ENCODE measurements around the gene RARS1. TPM values are rescaled to one million over a fixed set of nuclear protein-coding genes. Genes with fewer than 3 reads are reported as not detected.

The RARS1 gene
- total and polyA plus RNA-seq, 9 donors = 19.1 to 104 (median 74.7) TPM

GRCh38 chr5:168469816-168470215 is 16.5 kb upstream of the RARS1 start:
- no peak for DNase-seq
- Histone ChIP-seq H3K4me1 (ENCODE audit: insufficient read depth) (no peaks in the 10 kb centered on the region), H3K36me3 (no peaks in the 10 kb centered on the region), H3K9me3 (no peaks in the 10 kb centered on the region), H3K27ac (no peak overlapping the region), H3K27me3 (no peaks in the 10 kb centered on the region), H3K4me3 (no peak overlapping the region)
- TF ChIP-seq POLR2A (IDR thresholded peaks at IDR 0.05) (no peak), EP300 (IDR thresholded peaks at IDR 0.05) (no peak)
- TF ChIP-seq, protein P1, sequence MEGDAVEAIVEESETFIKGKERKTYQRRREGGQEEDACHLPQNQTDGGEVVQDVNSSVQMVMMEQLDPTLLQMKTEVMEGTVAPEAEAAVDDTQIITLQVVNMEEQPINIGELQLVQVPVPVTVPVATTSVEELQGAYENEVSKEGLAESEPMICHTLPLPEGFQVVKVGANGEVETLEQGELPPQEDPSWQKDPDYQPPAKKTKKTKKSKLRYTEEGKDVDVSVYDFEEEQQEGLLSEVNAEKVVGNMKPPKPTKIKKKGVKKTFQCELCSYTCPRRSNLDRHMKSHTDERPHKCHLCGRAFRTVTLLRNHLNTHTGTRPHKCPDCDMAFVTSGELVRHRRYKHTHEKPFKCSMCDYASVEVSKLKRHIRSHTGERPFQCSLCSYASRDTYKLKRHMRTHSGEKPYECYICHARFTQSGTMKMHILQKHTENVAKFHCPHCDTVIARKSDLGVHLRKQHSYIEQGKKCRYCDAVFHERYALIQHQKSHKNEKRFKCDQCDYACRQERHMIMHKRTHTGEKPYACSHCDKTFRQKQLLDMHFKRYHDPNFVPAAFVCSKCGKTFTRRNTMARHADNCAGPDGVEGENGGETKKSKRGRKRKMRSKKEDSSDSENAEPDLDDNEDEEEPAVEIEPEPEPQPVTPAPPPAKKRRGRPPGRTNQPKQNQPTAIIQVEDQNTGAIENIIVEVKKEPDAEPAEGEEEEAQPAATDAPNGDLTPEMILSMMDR (IDR thresholded peaks at IDR 0.05) = no peak
- 86 to 93% (median 90%) methylated on average over 3 of the region's 3 CpGs for WGBS, 3 donors
- intact Hi-C loops (cut with DNase I) = no loop called here

DNA sequence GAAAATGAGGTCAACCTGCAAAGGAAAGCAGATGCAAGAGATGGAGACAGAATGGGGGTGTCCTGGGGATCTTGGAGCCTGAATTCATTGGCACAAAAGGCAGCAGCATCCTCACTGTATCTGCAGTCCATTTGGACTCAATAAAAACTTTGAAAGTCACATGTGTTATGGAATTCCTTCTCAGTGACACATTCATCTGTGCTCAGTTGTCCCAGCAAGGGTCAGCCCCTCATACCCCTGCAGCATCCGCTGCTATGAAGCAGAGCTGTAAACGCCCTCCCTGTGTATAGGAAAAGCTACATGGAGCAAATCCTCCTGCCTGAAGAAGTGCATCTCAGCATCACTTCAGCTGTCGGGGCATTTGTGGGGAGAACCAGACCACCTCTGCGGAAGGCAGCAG is 14.5 kb upstream of the RARS1 start:
- Histone ChIP-seq H3K9me3 (no peaks in the 10 kb centered on the region), H3K27me3 (no peaks in the 10 kb centered on the region), H3K4me3 (no peak overlapping the region), H3K4me1 (ENCODE audit: insufficient read depth) (no peaks in the 10 kb centered on the region), H3K27ac (no peak overlapping the region), H3K36me3 (no peaks in the 10 kb centered on the region)
- TF ChIP-seq POLR2A (IDR thresholded peaks at IDR 0.05) = no peak
- TF ChIP-seq EP300 (IDR thresholded peaks at IDR 0.05) = no peak
- TF ChIP-seq, protein P1 (IDR thresholded peaks at IDR 0.05) = no peak
- 84 to 87% (median 86%) methylated on average over 4 of the region's 4 CpGs for WGBS, 3 donors
- intact Hi-C loops (cut with DNase I) = no loop called here
- no peak for DNase-seq

DNA sequence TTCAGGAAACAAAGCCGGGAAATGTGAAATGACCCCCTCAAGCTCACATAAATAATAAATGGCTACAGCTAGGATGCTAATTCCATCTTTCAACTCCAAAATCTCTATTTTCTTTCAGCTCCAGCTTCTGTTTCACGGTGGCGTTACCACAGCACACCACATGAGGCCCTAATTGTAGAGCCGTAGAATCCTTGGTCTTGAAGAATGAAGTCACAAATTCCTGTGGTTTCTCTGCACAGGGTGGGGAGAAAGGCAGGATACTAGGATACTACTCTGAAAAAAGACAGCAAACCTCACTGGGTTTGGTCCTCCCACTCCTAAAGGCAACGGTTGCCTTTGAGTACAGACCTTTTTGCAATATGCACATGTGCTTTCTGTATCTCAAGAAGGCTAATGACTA is 13.9 kb upstream of the RARS1 start:
- DNase-seq = no peak
- WGBS, 3 donors = 22 to 31% (median 30%) methylated on average over 5 of the region's 5 CpGs

GRCh38 chr5:168474319-168474718 is 12.0 kb upstream of the RARS1 start:
- Histone ChIP-seq H3K9me3 (no peaks in the 10 kb centered on the region), H3K27me3 (no peaks in the 10 kb centered on the region), H3K27ac (no peak overlapping the region), H3K4me1 (ENCODE audit: insufficient read depth) (peaks cover 3% of the 10 kb centered on the region), H3K4me3 (no peak overlapping the region), H3K36me3 (no peaks in the 10 kb centered on the region)
- DNase-seq = no peak
- TF ChIP-seq POLR2A (IDR thresholded peaks at IDR 0.05) (no peak), EP300 (IDR thresholded peaks at IDR 0.05) (no peak)
- TF ChIP-seq, protein P1 (IDR thresholded peaks at IDR 0.05) = no peak
- intact Hi-C loops (cut with DNase I) = no loop called here
- WGBS, 3 donors = 77 to 94% (median 86%) methylated on average over 1 of the region's 1 CpG

More for the DNA sequence above, 13.9 kb upstream of the RARS1 start:
- Histone ChIP-seq H3K27me3 (no peaks in the 10 kb centered on the region), H3K4me3 (no peak overlapping the region), H3K9me3 (no peaks in the 10 kb centered on the region), H3K4me1 (ENCODE audit: insufficient read depth) (peaks cover 3% of the 10 kb centered on the region), H3K27ac (no peak overlapping the region), H3K36me3 (no peaks in the 10 kb centered on the region)
- intact Hi-C loops (cut with DNase I) = no loop called here
- TF ChIP-seq POLR2A (IDR thresholded peaks at IDR 0.05) (no peak), EP300 (IDR thresholded peaks at IDR 0.05) (no peak)
- TF ChIP-seq, protein P1 (IDR thresholded peaks at IDR 0.05) = no peak
